ENCODE results near the gene TCF25.

The TCF25 gene

DNA sequence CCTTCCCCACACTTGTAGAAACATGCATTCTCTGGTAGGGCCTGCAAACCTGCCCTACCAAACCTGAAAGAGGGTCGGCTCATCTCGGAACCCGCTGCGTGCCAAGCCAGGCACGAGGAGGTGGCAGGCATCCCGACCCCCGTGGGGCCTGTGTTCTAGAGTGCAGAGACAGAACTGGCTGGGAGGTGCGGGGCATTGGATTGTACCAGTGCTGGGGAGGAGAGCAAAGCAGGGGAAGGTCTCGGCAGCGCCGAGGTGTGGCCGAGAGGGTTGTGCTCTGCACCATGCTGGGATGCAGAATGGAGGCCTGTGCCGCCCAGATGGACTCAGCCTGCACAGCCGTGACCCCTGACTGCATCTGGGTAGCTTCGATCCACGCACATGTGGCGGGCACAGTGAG is 27.5 kb downstream of the TCF25 start:
- no peak for DNase-seq (ENCODE audit: extremely low read depth, low read depth)
- TF ChIP-seq, protein P1, sequence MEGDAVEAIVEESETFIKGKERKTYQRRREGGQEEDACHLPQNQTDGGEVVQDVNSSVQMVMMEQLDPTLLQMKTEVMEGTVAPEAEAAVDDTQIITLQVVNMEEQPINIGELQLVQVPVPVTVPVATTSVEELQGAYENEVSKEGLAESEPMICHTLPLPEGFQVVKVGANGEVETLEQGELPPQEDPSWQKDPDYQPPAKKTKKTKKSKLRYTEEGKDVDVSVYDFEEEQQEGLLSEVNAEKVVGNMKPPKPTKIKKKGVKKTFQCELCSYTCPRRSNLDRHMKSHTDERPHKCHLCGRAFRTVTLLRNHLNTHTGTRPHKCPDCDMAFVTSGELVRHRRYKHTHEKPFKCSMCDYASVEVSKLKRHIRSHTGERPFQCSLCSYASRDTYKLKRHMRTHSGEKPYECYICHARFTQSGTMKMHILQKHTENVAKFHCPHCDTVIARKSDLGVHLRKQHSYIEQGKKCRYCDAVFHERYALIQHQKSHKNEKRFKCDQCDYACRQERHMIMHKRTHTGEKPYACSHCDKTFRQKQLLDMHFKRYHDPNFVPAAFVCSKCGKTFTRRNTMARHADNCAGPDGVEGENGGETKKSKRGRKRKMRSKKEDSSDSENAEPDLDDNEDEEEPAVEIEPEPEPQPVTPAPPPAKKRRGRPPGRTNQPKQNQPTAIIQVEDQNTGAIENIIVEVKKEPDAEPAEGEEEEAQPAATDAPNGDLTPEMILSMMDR (IDR thresholded peaks at IDR 0.05; ENCODE audit: low read depth, low read length, missing control alignments), result no peak
- no peak overlapping the region for H3K4me3 ChIP-seq (replicated peaks; ENCODE audit: low read depth, low read length)

DNA sequence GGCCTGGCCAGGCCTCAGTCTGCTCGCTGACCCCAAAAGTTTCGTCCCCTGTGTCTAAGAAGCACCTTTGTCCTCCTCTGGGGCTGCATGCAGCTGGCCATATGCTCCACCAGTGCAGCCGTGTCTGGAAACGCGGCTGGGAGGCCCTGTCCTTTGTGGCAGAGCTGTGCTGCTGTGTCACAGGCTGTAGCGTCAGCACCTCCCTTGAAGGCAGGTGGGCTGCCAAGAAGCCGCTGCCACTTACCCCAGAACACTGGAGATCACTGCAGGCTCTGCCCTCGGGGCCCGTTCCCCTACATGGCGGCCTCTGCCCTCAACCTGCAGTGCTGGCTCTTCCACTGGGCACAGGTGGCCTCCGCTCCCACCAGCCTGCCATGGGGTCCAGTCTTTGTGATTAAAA is 29.6 kb downstream of the TCF25 start:
- TF ChIP-seq, protein P1 (IDR thresholded peaks at IDR 0.05; ENCODE audit: low read depth, low read length, missing control alignments), result no peak
- no peak for DNase-seq (ENCODE audit: extremely low read depth, low read depth)
- H3K4me3 ChIP-seq (replicated peaks; ENCODE audit: low read depth, low read length), result no peak overlapping the region

DNA sequence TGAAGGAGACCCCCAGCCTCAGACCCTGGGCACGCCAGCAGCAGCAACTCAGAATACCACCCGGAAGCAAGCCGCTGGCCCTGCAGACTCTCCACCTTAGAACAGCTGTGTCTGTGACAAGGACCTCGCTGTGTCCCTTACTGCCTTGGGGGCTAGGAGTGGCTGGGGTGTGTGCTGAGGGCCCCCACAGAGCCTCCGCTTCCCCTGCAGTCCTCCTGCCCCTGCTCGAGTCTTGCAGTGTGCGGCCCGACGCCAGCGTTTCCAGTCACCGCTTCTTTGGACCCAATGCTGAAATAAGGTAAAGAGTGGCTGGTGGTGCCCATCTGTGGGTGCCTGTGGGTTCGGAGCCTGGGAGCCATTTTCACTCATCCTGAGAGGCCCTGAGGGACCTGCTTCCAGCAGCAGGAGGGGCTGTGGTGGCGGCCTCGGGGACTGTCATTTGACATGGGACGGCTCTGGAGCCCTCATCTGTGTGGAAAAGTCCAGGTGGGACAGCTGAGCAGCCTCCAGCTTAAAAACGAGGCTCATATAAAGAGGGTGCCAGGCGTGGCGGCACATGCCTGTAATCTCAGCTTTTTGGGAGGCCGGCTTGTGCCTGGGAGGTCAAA is 30.6 kb downstream of the TCF25 start:
- DNase-seq (ENCODE audit: extremely low read depth, low read depth), result no peak
- TF ChIP-seq, protein P1 (IDR thresholded peaks at IDR 0.05; ENCODE audit: low read depth, low read length, missing control alignments), result no peak
- no peak overlapping the region for H3K4me3 ChIP-seq (replicated peaks; ENCODE audit: low read depth, low read length)

DNA sequence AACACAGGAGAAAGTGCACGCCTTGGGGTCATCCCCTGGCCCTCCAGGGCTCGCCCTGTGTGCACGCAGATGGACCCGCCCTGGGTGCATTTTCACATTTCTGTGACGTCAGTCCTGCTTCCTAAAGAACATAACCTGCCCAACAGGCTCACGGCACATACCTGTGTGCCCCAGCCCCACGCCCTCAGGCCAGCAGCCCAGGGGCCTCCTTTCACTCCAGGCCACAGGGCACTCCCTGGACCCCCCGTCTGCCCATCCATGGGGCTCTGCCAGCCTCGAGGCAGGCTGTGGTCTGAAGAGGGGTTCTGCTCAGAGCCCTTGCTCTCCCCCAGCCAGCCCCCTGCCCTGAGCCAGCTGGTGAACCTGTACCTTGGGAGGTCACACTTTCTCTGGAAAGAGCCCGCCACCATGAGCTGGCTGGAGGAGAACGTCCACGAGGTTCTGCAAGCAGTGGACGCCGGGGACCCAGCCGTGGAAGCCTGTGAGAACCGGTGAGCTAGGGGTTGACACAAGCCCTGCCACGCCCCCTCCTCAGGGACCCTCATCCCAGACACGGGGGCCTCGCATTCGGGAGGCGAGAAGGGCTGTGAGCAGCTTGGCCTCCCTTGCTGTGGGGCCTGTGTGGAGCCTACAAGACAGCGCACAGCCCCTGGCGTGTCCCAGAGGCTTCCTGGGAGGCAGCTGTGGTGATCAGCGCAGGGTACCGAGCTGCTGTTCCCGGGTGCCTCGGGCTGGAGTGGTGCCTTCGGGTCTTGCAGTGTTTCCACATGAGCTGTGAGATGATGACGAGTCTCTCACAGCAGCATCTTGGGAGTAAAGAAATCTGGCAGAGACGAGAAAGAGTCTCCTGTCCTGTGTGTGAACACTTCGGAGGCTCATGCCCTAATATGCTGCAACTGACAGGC is 31.5 kb downstream of the TCF25 start:
- no peak overlapping the region for H3K4me3 ChIP-seq (replicated peaks; ENCODE audit: low read depth, low read length)
- TF ChIP-seq, protein P1 (IDR thresholded peaks at IDR 0.05; ENCODE audit: low read depth, low read length, missing control alignments), result no peak
- no peak for DNase-seq (ENCODE audit: extremely low read depth, low read depth)

DNA sequence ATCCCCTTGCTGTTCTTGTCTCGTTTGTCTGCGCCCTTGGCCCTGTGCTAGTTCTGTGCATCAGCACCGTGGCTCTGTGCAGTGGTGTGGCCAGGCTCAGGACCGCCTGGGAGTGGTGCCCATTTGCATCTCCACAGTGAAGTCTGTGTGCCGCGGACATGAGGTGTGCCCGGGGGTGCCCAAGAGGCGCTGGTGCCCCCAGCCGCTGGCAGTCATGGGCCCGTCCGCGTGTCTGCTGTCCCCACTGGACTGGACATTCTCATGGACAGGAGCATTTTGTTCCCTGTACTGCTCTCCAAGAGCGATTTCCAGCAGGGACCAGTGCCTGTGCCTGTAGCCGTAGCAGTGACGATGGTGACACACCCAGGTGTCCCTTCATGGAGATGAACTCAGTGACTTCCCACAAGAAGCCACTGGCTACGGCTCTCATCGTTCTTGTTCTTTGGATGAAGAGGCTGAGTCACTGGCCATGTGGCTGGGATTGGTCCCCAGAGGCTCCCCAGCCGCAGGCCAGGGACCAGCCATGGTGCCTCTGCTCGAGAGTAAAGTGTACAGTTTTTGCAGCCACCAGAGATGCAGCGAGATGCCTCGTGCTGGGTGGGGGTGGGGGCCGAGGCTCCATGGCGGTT is 32.2 kb downstream of the TCF25 start:
- H3K4me3 ChIP-seq (replicated peaks; ENCODE audit: low read depth, low read length), result no peak overlapping the region
- TF ChIP-seq, protein P1 (IDR thresholded peaks at IDR 0.05; ENCODE audit: low read depth, low read length, missing control alignments), result no peak
- DNase-seq (ENCODE audit: extremely low read depth, low read depth), result no peak

DNA sequence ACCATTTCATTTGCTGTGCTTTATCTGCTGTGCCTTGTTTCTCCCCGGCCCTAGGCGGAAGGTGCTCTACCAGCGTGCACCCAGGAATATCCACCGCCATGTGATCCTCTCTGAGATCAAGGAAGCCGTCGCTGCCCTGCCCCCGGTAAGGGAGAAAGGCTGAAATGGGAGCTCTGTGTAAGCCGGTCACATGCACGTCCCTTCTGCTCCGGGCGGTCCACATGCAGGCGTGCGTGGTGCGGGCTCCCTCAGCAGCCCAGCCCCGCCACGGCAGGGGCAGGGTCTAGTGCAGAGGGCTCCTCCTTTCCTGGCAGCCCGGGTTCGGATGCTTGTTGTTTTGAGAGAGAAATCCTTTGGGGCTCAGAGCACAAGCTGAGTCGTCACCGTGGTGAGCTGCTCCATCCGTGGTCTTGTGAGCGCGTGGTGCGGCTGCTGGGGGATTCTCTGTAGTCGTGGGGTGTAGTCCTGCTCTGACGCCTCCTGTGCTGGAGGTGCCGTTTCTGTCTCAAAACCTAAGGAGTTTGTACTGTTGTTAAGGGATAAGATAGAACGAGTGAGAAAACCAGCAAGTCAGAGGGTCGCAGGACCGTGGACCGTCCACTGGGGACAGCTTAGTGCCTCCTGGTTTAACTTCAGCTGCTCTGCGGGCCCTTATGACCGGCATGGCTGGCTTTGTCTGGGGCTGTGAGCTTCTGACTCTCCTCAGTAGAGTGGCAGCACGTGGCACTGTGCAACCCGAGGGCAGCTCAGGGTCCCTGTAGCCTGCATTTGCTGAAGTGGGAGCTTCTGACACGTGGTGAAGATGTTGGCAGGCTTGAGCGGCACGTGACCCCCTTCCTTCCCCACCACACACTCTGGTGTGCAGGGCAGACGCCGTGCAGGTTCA is 33.0 kb downstream of the TCF25 start:
- TF ChIP-seq, protein P1 (IDR thresholded peaks at IDR 0.05; ENCODE audit: low read depth, low read length, missing control alignments), result no peak
- H3K4me3 ChIP-seq (replicated peaks; ENCODE audit: low read depth, low read length), result no peak overlapping the region
- DNase-seq (ENCODE audit: extremely low read depth, low read depth), result no peak
